Measurements from ENCODE around the gene ZBTB20.

- TF ChIP-seq POLR2AphosphoS5 (IDR thresholded peaks at IDR 0.05) (no peak), CTCF (IDR thresholded peaks at IDR 0.05) (no peak)
These were observed 662.2 kb downstream of the ZBTB20 start for GRCh38 chr3:114484919-114485318.
